IPS DF 4.7 (cell line): ENCODE measurements around the gene CALML3.

Experiments
- DNase-seq: peaks from one replicate; pipeline ENCODE4 v3.0.0-alpha.2; 2013; ENCODE audit warnings: low spot score; ENCODE audit errors: extremely low read depth

The CALML3 gene

DNA sequence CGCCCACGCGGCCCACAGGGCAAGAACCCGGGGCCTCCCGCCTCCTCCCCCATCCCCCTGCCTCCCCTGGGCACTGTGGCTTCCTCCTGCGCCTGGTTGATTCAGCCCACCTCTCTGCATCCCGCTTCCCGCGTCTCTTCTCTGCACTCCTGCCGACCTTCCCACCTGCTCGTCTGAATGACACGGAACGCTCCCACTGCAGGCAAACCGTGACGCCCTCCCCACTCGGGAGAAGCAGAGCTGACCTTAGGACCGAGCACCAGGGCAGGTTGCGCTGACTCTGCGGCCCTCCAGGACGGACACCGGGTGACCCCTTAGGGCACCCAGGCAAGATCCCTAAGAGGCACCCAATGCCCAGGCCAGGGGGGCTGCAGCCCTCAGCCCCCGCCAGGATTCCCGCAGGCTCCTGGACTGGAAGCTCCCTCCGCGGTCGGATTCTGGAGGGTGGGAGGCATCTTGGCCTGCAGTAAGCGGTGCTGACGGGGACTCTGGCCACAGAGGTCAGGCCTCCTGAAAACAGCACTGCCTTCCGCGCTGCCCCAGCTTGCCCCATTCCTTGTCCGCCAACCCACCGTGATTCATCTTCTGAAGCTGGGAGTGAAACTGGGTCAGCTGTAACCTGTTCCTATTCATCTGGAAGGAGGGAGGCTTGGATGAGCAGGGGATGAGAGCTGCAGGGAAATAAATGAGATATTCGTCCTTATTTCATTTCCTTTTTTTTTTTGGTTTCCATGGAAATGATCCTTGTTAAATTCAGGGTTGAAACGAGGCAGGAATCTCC, 990 bp downstream of the CALML3 start:
- DNase-seq, result no peak

DNA sequence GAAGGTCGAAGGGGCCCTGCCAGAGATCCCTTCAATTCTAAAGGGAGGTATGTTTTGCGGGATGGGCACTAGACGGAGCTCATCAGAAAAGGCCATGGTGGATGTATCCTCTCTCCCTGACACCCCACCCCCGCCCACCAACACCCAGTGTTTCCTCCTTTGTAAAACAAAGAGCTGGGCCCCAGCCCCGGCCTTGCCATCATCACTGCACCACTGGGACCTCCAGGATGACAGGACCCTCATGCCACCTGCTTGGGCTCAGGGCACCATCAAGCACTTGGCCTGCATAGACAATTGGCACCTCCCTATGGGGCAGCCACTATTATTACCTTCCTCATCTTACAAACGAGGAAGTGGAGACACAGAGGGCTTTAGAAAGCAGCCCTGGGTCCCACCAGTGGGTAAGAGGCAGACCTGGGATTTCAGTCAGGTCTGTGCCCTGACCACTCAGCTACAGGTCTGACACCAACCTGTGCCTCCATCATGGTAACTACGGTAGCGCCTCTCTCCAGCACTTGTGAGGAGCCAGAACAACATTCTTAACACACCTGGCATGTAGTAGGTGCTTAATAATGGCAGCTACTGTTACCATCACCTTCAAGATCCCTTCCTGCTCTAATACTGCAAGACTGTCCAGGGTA, 2.0 kb downstream of the CALML3 start:
- no peak for DNase-seq

DNA sequence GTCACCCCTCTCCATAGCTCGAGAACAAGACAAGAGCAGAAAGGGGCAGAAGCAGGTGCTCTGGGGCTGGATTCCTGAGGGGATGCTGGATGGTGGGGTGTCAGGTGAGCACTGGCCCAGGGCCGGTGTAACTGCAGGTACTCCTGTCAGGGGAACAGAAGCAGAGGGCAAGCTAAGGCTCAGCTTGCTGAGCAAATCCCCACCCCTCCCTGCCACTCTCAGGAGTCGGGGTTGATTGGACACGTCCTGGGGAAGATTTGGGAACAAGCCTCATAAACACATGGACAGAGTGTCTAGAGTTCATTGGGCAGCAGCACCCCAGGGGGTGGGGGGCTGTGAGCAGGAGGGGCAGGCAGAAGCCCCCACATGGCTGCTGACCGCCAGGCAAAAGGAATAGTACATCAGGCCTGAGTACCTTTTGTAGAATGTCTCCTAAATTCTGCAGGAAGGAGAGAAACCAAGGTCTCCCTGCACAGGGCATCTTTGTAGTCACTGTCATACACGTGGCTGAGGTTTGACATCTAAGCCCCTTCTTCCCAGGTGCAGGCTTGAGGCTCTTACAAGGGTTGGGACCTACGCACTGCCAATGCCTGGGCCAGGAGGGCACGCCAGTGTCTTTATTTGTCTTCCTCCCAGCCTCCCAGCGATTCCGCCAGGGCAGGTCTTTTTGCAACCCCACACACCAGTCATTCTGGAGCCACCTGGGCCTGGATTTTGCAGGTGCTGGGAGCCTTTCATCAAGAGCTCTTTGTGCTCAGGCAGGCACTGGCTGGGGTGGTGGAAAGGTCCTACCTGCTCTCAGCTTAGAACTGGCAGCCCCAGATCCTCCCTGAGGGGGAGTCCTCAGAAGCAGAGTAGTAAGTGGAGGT, 2.8 kb downstream of the CALML3 start:
- no peak for DNase-seq

DNA sequence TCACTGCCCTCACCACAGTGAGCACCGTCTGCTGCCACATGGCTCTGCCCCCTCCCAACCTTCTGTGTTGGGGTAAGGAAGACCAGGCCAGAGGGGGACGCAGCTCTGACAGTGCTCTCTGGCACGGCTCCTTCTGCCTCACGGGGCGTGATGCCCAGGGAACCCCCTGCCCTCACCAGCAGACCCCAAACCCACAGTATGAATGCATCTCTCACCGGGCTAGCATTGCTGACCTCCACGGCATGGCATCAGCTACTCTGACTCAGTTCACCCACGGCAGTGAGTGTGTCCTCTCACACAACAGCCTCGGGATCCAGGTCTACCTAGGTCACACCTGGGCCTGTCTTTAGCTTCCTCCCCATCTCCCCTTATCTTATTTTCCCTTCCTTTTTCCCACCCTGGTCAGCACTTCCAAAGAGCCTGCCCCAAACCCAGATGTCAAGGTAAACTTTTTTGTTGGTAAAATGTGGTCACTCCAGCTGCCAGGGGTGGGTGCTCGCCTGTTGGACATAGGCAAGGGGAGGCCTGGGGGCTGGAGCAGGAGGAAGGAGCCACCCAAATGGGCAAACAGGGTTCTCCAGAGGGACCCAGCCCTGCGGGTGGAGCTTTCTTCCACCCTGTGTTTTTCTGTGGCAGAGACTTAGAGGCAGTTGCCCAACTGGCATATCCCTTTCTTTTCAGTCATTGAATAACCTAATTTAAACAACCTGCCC, 4.4 kb downstream of the CALML3 start:
- DNase-seq, result no peak

DNA sequence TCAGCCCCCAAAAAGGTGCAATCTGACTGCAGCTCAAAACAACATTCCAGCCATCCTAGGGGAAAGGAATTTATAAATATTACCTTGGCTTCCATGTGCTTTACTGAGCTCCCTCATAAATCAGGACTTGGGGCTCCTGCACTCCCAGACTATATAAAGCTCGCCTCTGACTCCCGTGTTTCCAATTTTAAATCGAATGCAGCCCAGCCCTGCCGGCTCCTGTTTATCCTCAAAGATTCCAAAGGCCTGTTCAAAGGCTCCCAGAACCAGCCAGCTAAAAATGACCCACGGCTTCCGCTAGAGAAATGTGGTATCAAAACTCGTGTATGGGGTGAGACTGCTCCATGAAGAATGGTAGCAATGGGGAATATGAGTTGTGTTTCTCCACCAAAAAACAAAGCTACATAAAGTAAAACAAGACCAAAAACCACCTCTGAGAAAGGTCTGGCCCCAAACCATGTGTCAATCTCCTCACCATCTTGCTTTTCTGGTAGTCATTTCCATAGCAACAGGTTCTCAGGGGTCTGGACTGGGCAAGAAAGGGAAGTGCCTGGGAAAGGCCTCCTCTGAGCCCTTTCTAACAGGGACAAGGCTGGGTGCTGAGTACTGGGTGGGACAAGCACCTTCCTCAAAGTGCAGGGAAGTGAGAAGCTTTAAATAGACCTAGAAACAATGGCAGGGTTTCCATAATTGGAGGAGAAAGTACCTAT, 5.1 kb downstream of the CALML3 start:
- DNase-seq, result no peak

DNA sequence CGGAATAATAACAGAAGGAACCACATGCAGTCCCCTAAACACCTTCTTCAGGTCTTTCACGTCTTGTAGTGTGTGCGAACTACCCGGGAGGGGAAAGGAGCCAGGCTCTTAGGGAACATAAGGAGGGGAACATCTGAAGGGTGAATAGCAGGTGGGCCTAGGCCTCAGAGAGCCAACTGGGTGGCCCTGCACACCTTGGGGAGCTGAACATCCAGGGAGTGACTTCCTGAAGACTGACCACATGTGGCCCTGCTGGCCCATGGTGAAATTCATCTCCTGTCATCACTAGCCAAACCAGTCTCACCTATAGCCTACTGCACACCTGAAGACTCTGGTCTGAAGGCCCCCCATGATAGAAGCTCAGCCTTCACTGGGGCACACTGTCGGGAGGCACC, 5.6 kb downstream of the CALML3 start:
- no peak for DNase-seq

DNA sequence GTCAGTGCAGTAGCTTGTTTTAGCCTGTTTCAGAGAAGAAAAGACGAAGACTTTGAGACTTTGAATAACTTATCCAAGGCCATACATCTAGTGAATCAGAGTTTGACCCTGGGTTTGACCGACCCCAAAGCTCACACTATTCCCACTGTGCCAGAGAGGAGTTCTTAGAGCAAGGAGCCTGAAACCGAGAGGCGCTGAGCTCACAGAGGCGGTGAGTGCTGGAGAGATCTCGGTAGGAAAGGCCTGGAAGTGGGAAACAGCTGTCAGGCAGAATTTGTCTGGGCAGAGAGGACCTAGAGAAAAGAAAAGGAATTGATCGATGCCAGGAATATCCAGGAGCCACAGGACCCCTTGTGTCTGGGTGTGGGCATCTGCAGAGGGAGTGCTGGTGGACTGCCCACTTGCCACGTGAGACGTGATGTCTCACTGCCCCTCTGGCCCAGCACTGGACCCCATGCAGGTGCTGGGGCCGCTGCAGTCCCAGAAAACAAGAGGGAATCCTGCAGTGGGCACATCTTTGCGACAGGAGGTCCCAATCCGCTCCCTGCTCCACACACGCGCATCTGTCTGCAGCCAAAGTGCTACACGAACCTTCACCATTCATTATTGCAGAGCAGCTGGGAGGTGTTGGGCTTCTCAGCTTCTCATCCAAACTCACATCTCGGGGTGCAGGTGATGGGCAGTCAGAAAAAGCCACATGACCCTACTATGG, 6.2 kb downstream of the CALML3 start:
- no peak for DNase-seq

DNA sequence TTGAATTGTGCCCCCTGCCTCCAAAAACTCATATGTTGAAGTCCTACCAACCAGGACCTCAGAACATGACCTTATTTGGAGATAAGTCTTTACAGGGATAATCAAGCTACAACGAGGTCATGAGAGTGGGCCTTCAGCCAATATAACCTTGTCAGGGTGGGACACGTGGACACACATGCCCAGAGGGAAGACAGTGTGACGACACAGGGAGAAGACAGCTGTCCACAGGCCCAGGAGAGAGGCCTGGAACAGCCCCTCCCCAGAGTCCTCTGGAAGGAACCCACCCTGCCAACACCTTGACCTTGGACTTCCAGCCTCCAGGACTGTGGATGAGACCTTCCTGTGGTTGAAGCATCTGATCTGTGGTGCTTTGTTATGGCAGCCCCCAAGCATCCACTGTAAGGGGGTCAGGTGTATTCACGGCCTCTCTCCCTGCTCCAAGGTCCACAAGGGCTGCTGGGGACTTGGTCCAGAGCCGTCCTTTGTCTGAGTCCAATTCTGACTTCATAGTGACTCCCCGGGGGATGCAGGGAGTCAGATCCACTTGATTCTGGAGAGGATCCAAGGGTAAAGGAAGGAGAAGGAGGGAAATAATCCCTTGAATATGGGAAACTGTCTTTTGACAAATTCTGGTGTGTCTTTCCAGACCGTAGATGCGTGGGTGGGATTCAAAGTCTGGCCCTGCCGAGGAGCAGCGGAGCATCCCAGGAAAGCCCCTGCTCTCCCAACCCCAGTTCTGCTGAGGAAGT, 7.0 kb downstream of the CALML3 start:
- no peak for DNase-seq

DNA sequence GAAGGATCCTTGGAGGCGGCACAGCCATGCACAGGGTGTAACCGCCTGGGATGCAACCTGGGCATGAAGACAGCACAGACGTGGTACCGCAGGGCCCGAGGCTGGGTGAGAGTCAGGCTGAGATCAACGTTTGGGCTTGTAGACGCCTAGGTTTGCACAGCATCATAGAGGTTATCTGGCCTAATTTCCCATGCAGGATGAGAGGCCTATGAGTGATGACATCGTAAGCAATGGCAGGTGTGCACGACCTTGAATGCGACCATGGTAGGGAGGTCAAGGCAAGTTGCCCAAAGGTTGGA, 7.5 kb downstream of the CALML3 start:
- DNase-seq, result no peak

DNA sequence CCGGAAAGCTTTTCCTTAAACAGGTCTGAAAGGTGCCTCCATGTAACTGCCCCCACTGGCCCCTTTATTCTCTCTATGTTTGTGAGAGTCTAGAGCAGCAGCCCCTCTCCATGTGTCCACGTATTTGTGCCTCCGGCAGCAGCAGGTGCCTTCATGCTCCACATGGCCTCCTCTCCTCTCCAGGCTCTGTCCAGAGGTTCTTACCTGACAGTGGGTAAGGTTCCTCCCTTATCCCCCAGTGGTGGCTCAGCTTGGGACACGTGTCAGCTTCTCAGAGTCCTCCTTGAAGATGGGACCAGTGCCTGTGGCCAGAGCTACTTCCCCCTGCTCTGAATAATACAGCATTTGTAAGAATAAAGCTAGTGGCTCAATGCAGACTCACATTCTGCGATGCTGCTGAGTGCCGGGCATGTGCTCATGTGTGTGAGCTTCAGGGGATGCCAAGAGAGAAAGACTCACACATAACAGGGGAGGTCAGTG, 7.9 kb downstream of the CALML3 start:
- no peak for DNase-seq

DNA sequence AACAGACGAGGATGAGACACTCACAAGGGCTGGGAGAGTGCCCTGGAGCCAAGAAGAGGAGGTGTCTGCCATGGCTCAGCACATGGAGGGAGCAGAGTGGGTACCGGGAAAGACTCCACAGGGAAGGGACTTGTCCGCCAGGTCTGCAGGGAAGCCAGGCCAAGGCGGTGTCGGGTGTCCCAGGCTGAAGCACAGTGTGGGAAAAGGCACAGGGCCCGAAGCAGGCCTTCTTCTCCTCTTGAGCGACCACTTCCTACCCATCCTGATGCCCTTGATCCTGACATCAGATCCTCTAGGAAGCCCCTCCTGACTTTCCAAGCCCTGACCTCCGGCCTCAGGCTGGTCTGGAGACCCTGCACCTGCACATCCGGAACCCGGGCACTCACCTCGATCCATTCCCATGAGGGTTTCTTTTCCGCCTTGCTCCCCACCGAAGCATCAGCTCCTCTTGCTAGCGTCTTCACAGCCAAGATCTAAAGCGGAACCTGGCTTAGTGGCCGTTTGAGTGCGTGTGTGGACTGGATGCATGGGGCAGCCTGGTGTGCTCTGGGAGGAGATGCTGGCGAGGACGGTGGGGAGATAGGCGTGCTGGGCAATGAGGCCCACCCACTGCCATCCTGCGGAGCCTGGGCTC, 8.5 kb downstream of the CALML3 start:
- DNase-seq, result no peak

DNA sequence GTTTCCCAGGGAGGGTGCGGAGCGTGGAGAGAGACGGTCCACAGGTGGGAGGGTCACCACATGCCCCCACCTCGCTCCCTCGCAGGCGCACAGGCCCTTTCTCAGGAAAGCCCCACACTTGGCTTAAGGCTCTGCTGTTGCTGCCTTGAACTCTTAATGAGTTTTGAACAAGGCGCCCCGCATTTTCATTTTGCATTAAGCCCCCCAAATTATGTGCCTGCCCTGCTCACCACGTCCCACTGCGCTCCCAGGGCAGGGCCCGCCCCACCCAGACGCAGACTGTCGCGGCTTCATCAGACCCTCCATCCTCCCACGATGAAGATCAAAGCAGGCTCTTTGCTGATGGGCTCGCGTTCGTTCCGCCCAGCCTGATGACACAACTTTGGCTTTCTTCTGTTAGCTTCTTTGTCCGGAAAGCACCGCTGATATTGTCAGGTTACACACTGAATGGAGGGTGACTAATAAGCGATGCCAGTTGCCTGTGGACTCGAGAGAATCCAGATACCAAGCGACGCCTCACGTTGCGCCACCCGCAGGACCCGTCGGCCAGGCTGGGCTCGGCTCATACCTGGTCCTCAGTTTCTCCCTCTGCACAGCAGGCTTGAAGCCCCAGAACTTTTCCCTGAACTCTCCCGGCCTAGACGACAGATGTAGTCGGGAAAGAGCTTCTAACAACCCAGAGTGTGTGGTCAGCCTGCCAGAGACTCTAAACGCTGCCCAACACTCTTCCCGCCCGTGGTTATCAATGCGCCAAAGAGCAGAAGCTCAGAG, 9.5 kb downstream of the CALML3 start:
- no peak for DNase-seq

DNA sequence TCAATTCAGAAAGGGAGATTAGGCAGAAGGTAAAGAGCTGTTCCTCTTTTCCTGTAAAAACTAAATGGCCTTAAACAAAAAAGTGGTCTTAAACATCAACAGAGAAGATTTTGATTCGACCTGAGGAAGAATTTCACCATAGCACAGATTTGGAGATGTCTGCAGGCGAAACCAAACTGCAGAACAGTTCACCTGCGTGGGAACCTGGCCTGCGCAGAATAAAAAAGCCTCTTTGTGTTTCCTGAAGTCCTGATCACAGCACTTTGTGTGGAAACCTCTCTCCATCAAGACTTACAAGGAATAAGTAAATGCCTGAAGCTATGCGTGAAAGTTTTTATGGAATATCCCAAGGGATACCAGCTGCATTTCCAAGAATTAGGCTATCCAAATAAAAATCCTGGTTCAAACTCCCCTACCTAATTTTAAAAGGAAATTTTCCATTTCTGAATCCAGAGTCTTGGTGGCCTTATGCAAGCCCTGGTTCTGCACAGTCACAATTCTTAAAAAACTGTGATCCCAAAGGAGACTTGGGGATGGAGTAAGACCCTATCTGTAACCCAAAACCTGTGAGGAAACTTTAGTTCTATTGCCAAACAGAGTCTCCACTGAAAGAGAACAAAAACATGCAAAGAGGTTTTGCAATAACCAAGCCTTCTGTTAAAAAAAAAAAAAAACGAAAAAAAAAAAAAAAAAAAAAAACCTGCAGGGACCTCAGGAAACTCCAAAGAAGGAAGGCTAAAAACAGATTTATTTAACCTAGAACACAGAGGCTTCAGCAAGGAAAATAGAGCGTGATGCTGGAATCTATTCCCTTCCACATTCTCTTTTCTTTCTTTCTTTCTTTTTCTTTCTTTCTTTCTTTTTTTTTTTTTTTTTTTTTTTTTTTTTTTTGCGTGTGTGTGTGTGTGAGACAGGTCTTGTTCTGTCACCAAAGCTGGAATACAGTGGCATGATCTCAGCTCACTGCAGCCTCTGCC, 10.4 kb downstream of the CALML3 start:
- DNase-seq, result no peak

DNA sequence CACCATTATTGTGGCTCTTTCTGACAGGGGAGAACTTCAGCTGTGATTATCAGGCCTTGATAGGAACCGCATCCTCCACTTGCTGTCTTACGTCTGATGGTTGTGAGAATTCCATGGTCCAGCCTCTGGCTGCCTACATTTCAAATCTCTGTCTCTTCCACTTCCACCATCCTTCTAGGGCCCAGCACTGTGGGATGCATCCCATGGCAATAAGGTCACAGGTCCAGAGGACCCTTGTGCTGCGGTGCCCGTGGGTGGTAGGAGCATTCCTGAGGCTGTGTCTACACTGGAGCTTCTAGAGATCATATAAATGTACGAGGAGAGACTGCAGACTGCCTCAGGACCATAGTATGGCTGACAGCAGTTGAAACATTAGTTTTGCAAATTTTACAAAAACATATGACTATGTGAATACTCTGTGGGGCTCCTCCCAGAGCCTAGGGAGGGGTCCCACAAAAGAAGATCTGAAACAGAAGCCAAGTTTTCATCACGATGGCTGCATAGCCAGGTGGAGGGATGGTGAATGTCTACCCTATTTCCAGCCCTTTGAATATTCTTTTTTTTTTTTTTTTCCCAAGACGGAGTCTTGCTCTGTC, 11.8 kb downstream of the CALML3 start:
- no peak for DNase-seq

DNA sequence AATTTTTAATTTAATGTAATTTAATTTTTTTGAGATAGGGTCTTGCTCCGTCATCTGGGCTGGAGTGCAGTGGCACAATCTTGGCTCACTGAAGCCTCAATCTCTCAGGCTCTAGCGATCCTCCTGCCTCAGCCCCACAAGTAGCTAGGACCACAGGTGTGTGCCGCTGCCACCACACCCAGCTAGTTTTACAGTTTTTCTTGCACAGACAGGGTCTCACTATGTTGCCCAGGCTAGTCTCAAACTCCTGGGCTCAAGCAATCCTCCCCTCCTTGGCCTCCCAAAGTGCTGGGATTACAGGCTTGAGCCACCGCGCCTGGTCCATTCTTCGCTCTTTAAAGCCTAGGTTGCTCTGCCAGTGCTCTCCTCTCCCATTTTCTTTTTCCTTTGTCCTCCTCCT, 12.9 kb downstream of the CALML3 start:
- no peak for DNase-seq

DNA sequence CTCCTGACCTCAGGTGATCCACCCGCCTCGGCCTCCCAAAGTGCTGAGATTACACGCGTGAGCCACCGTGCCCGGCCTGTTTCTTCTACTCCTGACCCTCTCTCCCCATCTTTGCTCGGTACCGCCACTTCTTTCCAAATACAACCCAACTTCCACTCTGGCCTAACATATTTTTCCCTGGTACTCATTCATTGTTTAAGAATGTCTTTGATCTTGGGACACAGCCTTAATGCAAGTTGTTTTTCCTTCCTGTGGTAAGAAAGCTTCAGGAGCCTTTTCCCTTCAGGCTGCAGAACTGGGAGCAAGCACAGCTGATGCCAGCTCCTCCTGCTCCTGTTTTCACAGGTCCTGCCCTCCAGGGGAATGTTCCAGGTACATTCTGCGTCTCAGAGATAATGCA, 13.7 kb downstream of the CALML3 start:
- DNase-seq, result no peak
